Endothelial cell of umbilical vein (primary cell): ENCODE measurements around the gene MACROH2A2. TPM values are rescaled to one million over a fixed set of nuclear protein-coding genes. Genes with fewer than 3 reads are reported as not detected.

Source experiments
- BruUV-seq: library from RNA; stranded (reverse); fragments of 400-500 nt; replicated peaks from 2 replicates; lab custom pipeline; 2021; lab: Mats Ljungman, UMichigan
- CTCF ChIA-PET: fragments of 300-600, 350-600 bp; sonication (Branson Sonifier 250); formaldehyde crosslinking; loops from one replicate; lab custom pipeline; 2021; ENCODE audit warnings: antibody characterized with exemption, inconsistent platforms; lab: Charles Lee
- POLR2A ChIA-PET: fragments of 300-600, 350-600 bp; sonication (Branson Sonifier 250); formaldehyde crosslinking; loops from one replicate; lab custom pipeline; 2021; ENCODE audit warnings: antibody characterized with exemption, inconsistent platforms; lab: Charles Lee
- DNase-seq: peaks from one replicate; pipeline ENCODE4 v3.0.0-alpha.2; 2011; ENCODE audit warnings: low read depth, low spot score
- FAIRE-seq: peaks from 2 replicates; lab custom pipeline; 2011; peaks lifted over from hg19 to GRCh38; lab: Jason Lieb, UNC
- H2AFZ ChIP-seq: 2 replicates; pipeline ENCODE4 v1.6.0; 2012; ENCODE audit warnings: low read depth, low read length, control low read depth, inconsistent platforms
- H3K27ac ChIP-seq: 2 replicates; pipeline ENCODE4 v1.5.1; 2011; ENCODE audit warnings: low read depth, mild to moderate bottlenecking, control low read depth, low read length, moderate library complexity; ENCODE audit not compliant: insufficient read depth
- H3K27me3 ChIP-seq, 2 experiments: 2 replicates each; pipeline versions ENCODE4 v1.6.0 to v1.6.1; 2011; ENCODE audit warnings: low read length in 2 of 2, mixed read lengths in 1 of 2; ENCODE audit not compliant: control insufficient read depth in 2 of 2, insufficient read depth in 2 of 2
- H3K36me3 ChIP-seq, 2 experiments: 2 replicates in 1 of 2; 3 replicates in 1 of 2; pipeline ENCODE4 v1.5.1; 2011; ENCODE audit warnings: low read length in 2 of 2, mild to moderate bottlenecking in 1 of 2, moderate library complexity in 1 of 2; ENCODE audit not compliant: control insufficient read depth in 2 of 2, insufficient read depth in 2 of 2; ENCODE audit errors: extremely low read depth in 1 of 2
- H3K4me1 ChIP-seq: 3 replicates; pipeline ENCODE4 v1.5.1; 2011; ENCODE audit warnings: mild to moderate bottlenecking, low read length; ENCODE audit not compliant: control insufficient read depth, insufficient read depth; ENCODE audit errors: extremely low read depth
- H3K4me2 ChIP-seq: 2 replicates; pipeline ENCODE4 v1.6.1; 2011; ENCODE audit warnings: low read length, control low read depth, mixed read lengths; ENCODE audit not compliant: insufficient read depth
- H3K4me3 ChIP-seq, 3 experiments: fragments of 200-600 bp in 1 of 3; sonication (generic), shearing (Covaris generic) in 1 of 3; replicated peaks in 1 of 3; 2 replicates each; pipeline ENCODE4 v1.5.1; 2011 to 2016; ENCODE audit warnings: control low read depth in 3 of 3, low read length in 3 of 3, mild to moderate bottlenecking in 2 of 3, inconsistent platforms in 1 of 3, low read depth in 1 of 3, moderate library complexity in 1 of 3; ENCODE audit not compliant: insufficient read depth in 1 of 3
- H3K79me2 ChIP-seq: 2 replicates; pipeline ENCODE4 v1.6.0; 2012; ENCODE audit warnings: low read length, inconsistent platforms; ENCODE audit not compliant: control insufficient read depth, insufficient read depth
- H3K9ac ChIP-seq: replicated peaks from 2 replicates; pipeline ENCODE3; 2011; ENCODE audit warnings: low read length, control low read depth; ENCODE audit not compliant: insufficient read depth; ENCODE audit errors: extremely low read depth
- H3K9me1 ChIP-seq: replicated peaks from 3 replicates; pipeline ENCODE4 v1.6.0; 2011; ENCODE audit warnings: mild to moderate bottlenecking, low read length; ENCODE audit not compliant: control insufficient read depth, insufficient read depth; ENCODE audit errors: extremely low read depth
- H3K9me3 ChIP-seq: replicated peaks from 2 replicates; pipeline ENCODE4 v1.5.1; 2012; ENCODE audit warnings: low read length, inconsistent platforms; ENCODE audit not compliant: control insufficient read depth, insufficient read depth
- H4K20me1 ChIP-seq: replicated peaks from 2 replicates; pipeline ENCODE3; 2011; ENCODE audit warnings: mild to moderate bottlenecking, low read length; ENCODE audit not compliant: control insufficient read depth, insufficient read depth; ENCODE audit errors: extremely low read depth
- CTCF ChIP-seq, 2 donors: IDR thresholded peaks; 1 replicate in 1 of 2; 2 replicates in 1 of 2; pipeline ENCODE4 v1.5.1; 2011; ENCODE audit warnings: low read length in 2 of 2, mild to moderate bottlenecking in 2 of 2, moderate library complexity in 2 of 2, control low read depth in 1 of 2, inconsistent platforms in 1 of 2, low read depth in 1 of 2; ENCODE audit not compliant: insufficient read depth in 1 of 2; ENCODE audit errors: extremely low read depth in 1 of 2
- EZH2 ChIP-seq: IDR thresholded peaks from 2 replicates; pipeline ENCODE4 v1.6.1; 2012; ENCODE audit warnings: borderline replicate concordance, low read depth, mild to moderate bottlenecking, moderate library complexity, low read length, inconsistent platforms; ENCODE audit not compliant: severe bottlenecking
- FOS ChIP-seq: IDR thresholded peaks from 2 replicates; pipeline ENCODE4 v1.6.1; 2011; ENCODE audit warnings: mild to moderate bottlenecking, low read length, moderate library complexity, borderline replicate concordance; ENCODE audit not compliant: insufficient read depth
- GATA2 ChIP-seq: IDR thresholded peaks from 2 replicates; pipeline ENCODE4 v1.7.0; 2011; ENCODE audit warnings: low read depth, mild to moderate bottlenecking, moderate library complexity, mixed read lengths, low read length; ENCODE audit not compliant: insufficient read length, insufficient read depth
- JUN ChIP-seq: IDR thresholded peaks from 2 replicates; pipeline ENCODE4 v1.6.1; 2011; ENCODE audit warnings: borderline replicate concordance, low read depth; ENCODE audit not compliant: insufficient read length, insufficient read depth
- MAX ChIP-seq: IDR thresholded peaks from 2 replicates; pipeline ENCODE4 v1.6.1; 2011; ENCODE audit not compliant: insufficient read depth, insufficient read length
- MYC ChIP-seq: IDR thresholded peaks from one replicate; pipeline ENCODE4 v1.6.1; 2011; ENCODE audit warnings: mild to moderate bottlenecking, low read depth, low read length
- POLR2A ChIP-seq: IDR thresholded peaks from 2 replicates; pipeline ENCODE4 v1.6.1; 2012; ENCODE audit warnings: low read depth, mild to moderate bottlenecking, control low read depth, low read length
- POLR2AphosphoS5 ChIP-seq: IDR thresholded peaks from 2 replicates; pipeline ENCODE4 v1.6.1; 2012; ENCODE audit warnings: low read depth, mild to moderate bottlenecking, control low read depth, low read length, moderate library complexity; ENCODE audit not compliant: insufficient read depth
- dilution Hi-C: fragments of 300-500 bp; cut with MboI; formaldehyde crosslinking; loops from one replicate; pipeline ENCODE4 v1.15.0; 2019; ENCODE audit warnings: low sequenced_read_pairs; ENCODE audit not compliant: extremely low pct_ligation_motif_present
- intact Hi-C: fragments of 100-400 bp; cut with micrococcal nuclease; formaldehyde crosslinking; loops from one replicate; pipeline ENCODE4 v1.10.0; 2022
- polyA plus RNA-seq, 4 experiments: library from polyadenylated mRNA; depleted of rRNA in 3 of 4; stranded (reverse) in 3 of 4; unstranded in 1 of 4; fragments of >200 nt; gene quantifications; 2 replicates each; pipeline versions ENCODE4 v1.2.1 to v1.2.3, GENCODE V29; 2011 to 2012; ENCODE audit warnings: missing spikeins in 1 of 4
- total RNA-seq: library from RNA; stranded (reverse); gene quantifications from 2 replicates; pipeline ENCODE4 v1.2.3, GENCODE V29; 2021

MACROH2A2 gene
- total and polyA plus RNA-seq, 2 donors (not counting 3 experiments of a cell fraction or from before 2014, with no cell fraction given), result 0.08 TPM; not detected in 1

- Histone ChIP-seq H3K27me3 (peaks cover 6 to 36% of the 10 kb centered on the region in 2 experiments), H3K9ac (no peak overlapping the region), H3K79me2 (no peaks in the 10 kb centered on the region), H3K4me2 (no peak overlapping the region), H2AFZ (no peak overlapping the region), H3K9me3 (no peaks in the 10 kb centered on the region), H3K4me1 (no peaks in the 10 kb centered on the region), H4K20me1 (no peaks in the 10 kb centered on the region), H3K9me1 (no peaks in the 10 kb centered on the region), H3K4me3 (no peak overlapping the region), H3K27ac (no peak overlapping the region), H3K36me3 (no peaks in the 10 kb centered on the region)
- BruUV-seq, result no TSS peak
- FAIRE-seq (no peak), DNase-seq (no peak)
- intact Hi-C loops (no loop called here), dilution Hi-C loops (no loop called here)
- TF ChIP-seq POLR2A (no peak), MYC (no peak), POLR2AphosphoS5 (no peak), CTCF (IDR thresholded peaks at IDR 0.05; ENCODE audit: extremely low read depth in 1 of 2, insufficient read depth in 1 of 2, low read depth in 1 of 2, low read length in 2 of 2) (no peak), FOS (no peak), JUN (no peak), MAX (no peak), GATA2 (no peak), EZH2 (no peak)
- ChIA-PET POLR2A (no interaction called here), CTCF (interaction anchor here (0.8 to 1.3 kb wide), 2 partner anchors 18 to 20 kb away, joined by 3 to 5 read pairs; no protein-coding TSS in a partner anchor)
Observed at GRCh38 chr10:70097459-70097858, 44.8 kb downstream of the MACROH2A2 start.
